Liver (tissue), 9 donors: Measurements from ENCODE around the gene SLC46A1. TPM values are rescaled to one million over a fixed set of nuclear protein-coding genes. Genes with fewer than 3 reads are reported as not detected.

Source experiments
- DNase-seq: peaks from one replicate; pipeline ENCODE4 v3.0.0-alpha.2; 2017; ENCODE audit warnings: low spot score
- H3K27ac ChIP-seq, 2 donors: one replicate each; pipeline ENCODE4 v1.7.0; 2013; ENCODE audit warnings: inconsistent platforms in 2 of 2, low read length in 2 of 2, control low read depth in 1 of 2, low read depth in 1 of 2, mild to moderate bottlenecking in 1 of 2
- H3K27me3 ChIP-seq, 4 donors: one replicate each; pipeline versions ENCODE4 v1.6.1 to v1.7.0; 2013; ENCODE audit warnings: low read length in 3 of 4, inconsistent platforms in 1 of 4, mild to moderate bottlenecking in 1 of 4, moderate library complexity in 1 of 4; ENCODE audit not compliant: control insufficient read depth in 4 of 4, insufficient read depth in 4 of 4
- H3K36me3 ChIP-seq, 4 donors: one replicate each; pipeline versions ENCODE4 v1.6.1 to v1.7.0; 2013; ENCODE audit warnings: low read length in 3 of 4, mild to moderate bottlenecking in 3 of 4, low read depth in 1 of 4, moderate library complexity in 1 of 4; ENCODE audit not compliant: control insufficient read depth in 4 of 4, insufficient read depth in 3 of 4
- H3K4me1 ChIP-seq, 4 donors: one replicate each; pipeline versions ENCODE4 v1.6.1 to v1.7.0; 2013; ENCODE audit warnings: low read length in 3 of 4, mild to moderate bottlenecking in 3 of 4, moderate library complexity in 1 of 4; ENCODE audit not compliant: control insufficient read depth in 4 of 4, insufficient read depth in 4 of 4
- H3K4me3 ChIP-seq, 3 donors: one replicate each; pipeline versions ENCODE4 v1.6.1 to v1.7.0; 2013; ENCODE audit warnings: low read length in 3 of 3, control low read depth in 1 of 3, low read depth in 1 of 3, mild to moderate bottlenecking in 1 of 3
- H3K9ac ChIP-seq, 2 donors: one replicate each; pipeline ENCODE4 v1.7.0; 2013; ENCODE audit warnings: low read length in 2 of 2, mild to moderate bottlenecking in 2 of 2, moderate library complexity in 2 of 2, control low read depth in 1 of 2, low read depth in 1 of 2
- H3K9me3 ChIP-seq, 4 donors: one replicate each; pipeline versions ENCODE4 v1.6.1 to v1.7.0; 2013; ENCODE audit warnings: low read length in 3 of 4; ENCODE audit not compliant: control insufficient read depth in 4 of 4
- SP1 ChIP-seq: IDR thresholded peaks from 2 replicates; pipeline ENCODE4 v1.6.1; 2018; ENCODE audit warnings: antibody characterized with exemption, mild to moderate bottlenecking
- TAF1 ChIP-seq: conservative IDR thresholded peaks from 2 replicates; pipeline ENCODE4 v1.6.1; 2016; ENCODE audit warnings: antibody characterized with exemption, mild to moderate bottlenecking
- YY1 ChIP-seq: IDR thresholded peaks from 2 replicates; pipeline ENCODE4 v1.6.1; 2016; ENCODE audit warnings: antibody characterized with exemption, mild to moderate bottlenecking
- WGBS: extraction: QIAGEN DNeasy Blood & Tissue Kit; methylation state at CpG from one replicate; pipeline ENCODE4 v1.1.7; 2013; 5-methylcytosine and 5-hydroxymethylcytosine counted together
- polyA plus RNA-seq, 2 donors: library from polyadenylated mRNA; stranded (reverse) in 1 of 2; unstranded in 1 of 2; fragments of 200-250 nt in 1 of 2; fragments of >200 nt in 1 of 2; fragmentation: Nextera tagmentation in 1 of 2; extraction: Ambion mirVana in 1 of 2; gene quantifications; one replicate each; pipeline versions ENCODE4 v1.2.1 to v1.2.3, GENCODE V29; 2013 to 2015
- total RNA-seq, 2 donors: library from RNA; depleted of rRNA; stranded (reverse); fragments of >200 nt; gene quantifications; one replicate each; pipeline ENCODE4 v1.2.3, GENCODE V29; 2014
- TF ChIP-seq, protein P1 (sequence below): IDR thresholded peaks from 2 replicates; pipeline ENCODE4 v1.6.1; 2016; ENCODE audit warnings: antibody characterized with exemption
- TF ChIP-seq, protein P2 (sequence below): IDR thresholded peaks from 2 replicates; pipeline ENCODE4 v1.6.1; 2016; ENCODE audit warnings: antibody characterized with exemption
- TF ChIP-seq, protein P3 (sequence below): IDR thresholded peaks from 2 replicates; pipeline ENCODE4 v1.6.1; 2016; ENCODE audit warnings: antibody characterized with exemption, mild to moderate bottlenecking
- donor health status: healthy.
- donor health status: healthy.
- donor health status: healthy.
- donor health status: healthy.
- donor health status: healthy.

Gene SLC46A1
- total and polyA plus RNA-seq, 4 donors: 13.6 to 47.9 (median 19.1) TPM

DNA sequence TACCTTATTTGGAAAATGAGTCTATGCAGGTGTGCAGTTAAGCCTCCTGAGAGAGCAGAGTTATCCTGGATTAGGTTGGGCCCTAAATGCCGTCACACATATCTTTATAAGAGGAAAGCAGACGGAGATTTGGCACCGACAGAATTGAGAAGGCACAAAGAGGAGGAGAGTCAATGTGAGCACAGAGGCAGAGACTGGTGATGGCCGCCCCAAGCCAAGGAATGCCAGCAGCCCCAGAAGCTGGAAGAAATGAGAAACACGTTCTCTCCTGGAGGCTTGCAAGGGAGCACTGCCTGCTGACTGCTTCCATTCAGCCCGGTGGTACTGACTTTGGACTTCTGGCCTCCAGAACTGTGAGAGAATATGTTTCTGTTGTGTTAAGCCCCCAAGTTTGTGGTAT is 3.2 kb downstream of the SLC46A1 start:
- H3K4me1 ChIP-seq: peaks cover 13 to 65% (median 50%) of the 10 kb centered on the region in 4 donors
- TF ChIP-seq TAF1: no peak
- H3K4me3 ChIP-seq: no peak overlapping the region
- H3K36me3 ChIP-seq: peaks cover 1 to 38% (median 31%) of the 10 kb centered on the region in 4 donors
- WGBS: 89% methylated on average over 6 of the region's 6 CpGs
- H3K27ac ChIP-seq: no peak overlapping the region
- no peak overlapping the region for H3K9ac ChIP-seq
- no peaks in the 10 kb centered on the region for H3K27me3 ChIP-seq
- H3K9me3 ChIP-seq: no peaks in the 10 kb centered on the region
- no peak for DNase-seq

DNA sequence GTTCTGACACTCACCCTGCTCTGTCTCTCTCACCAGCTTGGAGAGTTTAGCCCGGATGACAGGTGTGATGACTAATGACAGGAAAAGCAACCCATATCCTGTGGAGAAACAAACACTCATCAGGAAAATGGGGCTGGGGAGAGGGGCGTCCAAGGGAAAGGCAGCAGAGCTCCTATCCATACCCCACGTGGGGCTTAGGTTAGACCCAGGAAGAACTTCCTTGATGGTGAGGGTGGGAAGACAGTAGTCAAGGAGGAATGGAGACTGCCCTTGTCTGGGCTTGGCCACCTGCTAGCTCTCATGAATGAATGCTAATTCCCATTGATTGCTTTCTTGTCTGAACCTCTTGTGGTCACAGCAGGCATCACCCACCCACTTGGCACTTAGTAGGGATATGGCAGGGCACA is 3.8 kb downstream of the SLC46A1 start:
- no peaks in the 10 kb centered on the region for H3K27me3 ChIP-seq
- DNase-seq: no peak
- 52% methylated on average over 3 of the region's 3 CpGs for whole genome bisulfite sequencing
- H3K9me3 ChIP-seq: no peaks in the 10 kb centered on the region
- peaks cover 1 to 39% (median 31%) of the 10 kb centered on the region in 4 donors for H3K36me3 ChIP-seq
- no peak overlapping the region for H3K9ac ChIP-seq
- H3K4me1 ChIP-seq: peaks cover 17 to 71% (median 54%) of the 10 kb centered on the region in 4 donors
- TF ChIP-seq, protein P1, sequence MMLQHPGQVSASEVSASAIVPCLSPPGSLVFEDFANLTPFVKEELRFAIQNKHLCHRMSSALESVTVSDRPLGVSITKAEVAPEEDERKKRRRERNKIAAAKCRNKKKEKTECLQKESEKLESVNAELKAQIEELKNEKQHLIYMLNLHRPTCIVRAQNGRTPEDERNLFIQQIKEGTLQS: no peak
- TF ChIP-seq YY1 (no peak), SP1 (no peak)
- no peak overlapping the region for H3K4me3 ChIP-seq
- no peak overlapping the region for H3K27ac ChIP-seq

DNA sequence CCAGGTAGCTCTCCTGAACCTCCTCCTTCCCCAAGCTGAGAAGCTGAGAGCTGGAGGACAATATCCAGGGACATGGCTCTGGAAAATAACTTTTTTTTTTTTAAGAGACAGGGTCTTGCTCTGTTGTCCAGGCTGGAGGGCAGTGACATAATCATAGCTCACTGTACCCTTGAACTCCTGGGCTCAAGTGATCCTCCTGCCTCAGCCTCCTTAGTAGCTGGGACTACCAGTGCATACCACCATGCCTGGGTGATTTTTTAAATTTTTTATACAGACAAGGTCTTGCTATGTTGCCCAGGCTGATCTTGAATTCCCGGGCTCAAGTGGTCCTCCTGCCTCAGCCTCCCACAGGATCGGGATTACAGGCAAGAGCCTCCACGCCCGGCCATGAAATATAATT is 6.2 kb downstream of the SLC46A1 start:
- Histone ChIP-seq H3K27ac (no peak overlapping the region), H3K4me1 (peaks cover 14 to 56% (median 43%) of the 10 kb centered on the region in 4 donors), H3K36me3 (peaks cover 3 to 50% (median 31%) of the 10 kb centered on the region in 4 donors), H3K4me3 (no peak overlapping the region), H3K27me3 (no peaks in the 10 kb centered on the region), H3K9ac (no peak overlapping the region), H3K9me3 (no peaks in the 10 kb centered on the region)
- TF ChIP-seq YY1 (no peak), TAF1 (no peak)
- TF ChIP-seq, protein P2, sequence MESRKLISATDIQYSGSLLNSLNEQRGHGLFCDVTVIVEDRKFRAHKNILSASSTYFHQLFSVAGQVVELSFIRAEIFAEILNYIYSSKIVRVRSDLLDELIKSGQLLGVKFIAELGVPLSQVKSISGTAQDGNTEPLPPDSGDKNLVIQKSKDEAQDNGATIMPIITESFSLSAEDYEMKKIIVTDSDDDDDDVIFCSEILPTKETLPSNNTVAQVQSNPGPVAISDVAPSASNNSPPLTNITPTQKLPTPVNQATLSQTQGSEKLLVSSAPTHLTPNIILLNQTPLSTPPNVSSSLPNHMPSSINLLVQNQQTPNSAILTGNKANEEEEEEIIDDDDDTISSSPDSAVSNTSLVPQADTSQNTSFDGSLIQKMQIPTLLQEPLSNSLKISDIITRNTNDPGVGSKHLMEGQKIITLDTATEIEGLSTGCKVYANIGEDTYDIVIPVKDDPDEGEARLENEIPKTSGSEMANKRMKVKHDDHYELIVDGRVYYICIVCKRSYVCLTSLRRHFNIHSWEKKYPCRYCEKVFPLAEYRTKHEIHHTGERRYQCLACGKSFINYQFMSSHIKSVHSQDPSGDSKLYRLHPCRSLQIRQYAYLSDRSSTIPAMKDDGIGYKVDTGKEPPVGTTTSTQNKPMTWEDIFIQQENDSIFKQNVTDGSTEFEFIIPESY: no peak
- TF ChIP-seq, protein P3, sequence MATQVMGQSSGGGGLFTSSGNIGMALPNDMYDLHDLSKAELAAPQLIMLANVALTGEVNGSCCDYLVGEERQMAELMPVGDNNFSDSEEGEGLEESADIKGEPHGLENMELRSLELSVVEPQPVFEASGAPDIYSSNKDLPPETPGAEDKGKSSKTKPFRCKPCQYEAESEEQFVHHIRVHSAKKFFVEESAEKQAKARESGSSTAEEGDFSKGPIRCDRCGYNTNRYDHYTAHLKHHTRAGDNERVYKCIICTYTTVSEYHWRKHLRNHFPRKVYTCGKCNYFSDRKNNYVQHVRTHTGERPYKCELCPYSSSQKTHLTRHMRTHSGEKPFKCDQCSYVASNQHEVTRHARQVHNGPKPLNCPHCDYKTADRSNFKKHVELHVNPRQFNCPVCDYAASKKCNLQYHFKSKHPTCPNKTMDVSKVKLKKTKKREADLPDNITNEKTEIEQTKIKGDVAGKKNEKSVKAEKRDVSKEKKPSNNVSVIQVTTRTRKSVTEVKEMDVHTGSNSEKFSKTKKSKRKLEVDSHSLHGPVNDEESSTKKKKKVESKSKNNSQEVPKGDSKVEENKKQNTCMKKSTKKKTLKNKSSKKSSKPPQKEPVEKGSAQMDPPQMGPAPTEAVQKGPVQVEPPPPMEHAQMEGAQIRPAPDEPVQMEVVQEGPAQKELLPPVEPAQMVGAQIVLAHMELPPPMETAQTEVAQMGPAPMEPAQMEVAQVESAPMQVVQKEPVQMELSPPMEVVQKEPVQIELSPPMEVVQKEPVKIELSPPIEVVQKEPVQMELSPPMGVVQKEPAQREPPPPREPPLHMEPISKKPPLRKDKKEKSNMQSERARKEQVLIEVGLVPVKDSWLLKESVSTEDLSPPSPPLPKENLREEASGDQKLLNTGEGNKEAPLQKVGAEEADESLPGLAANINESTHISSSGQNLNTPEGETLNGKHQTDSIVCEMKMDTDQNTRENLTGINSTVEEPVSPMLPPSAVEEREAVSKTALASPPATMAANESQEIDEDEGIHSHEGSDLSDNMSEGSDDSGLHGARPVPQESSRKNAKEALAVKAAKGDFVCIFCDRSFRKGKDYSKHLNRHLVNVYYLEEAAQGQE: no peak
- 96% methylated on average over 4 of the region's 4 CpGs for WGBS
- DNase-seq: no peak
